ENCODE data around the gene REEP2.

Gene REEP2

DNA sequence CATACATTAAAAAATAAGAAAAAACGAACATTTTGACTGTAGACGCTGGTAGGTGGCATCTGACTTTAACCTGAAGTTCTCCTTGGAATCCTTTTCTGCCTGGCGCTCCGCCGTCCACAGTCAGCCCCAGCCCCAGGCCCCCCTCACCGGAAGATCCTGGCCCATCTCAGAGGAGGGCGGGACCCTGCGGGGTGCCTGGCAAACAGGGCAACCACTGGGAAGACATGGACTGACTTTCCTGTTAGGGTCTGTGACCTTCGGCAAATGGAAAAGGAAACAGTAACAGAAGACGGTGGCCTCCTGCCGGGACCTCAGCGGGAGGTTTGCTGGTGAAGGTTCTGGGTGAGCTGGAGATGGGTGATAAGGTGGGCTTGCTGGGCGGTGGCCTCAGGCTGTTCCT, 14.7 kb downstream of the REEP2 start:
- H3K9ac ChIP-seq (ENCODE audit: insufficient read length), result no peak overlapping the region
- no peaks in the 10 kb centered on the region for H3K9me3 ChIP-seq (ENCODE audit: low read depth, low read length)
- no peaks in the 10 kb centered on the region for H3K36me3 ChIP-seq (ENCODE audit: insufficient read depth, low read length)
- TF ChIP-seq POLR2AphosphoS5 (IDR thresholded peaks at IDR 0.05; ENCODE audit: borderline replicate concordance, low read depth, low read length) (no peak), FOXP2 (optimal IDR thresholded peaks at IDR 0.05; ENCODE audit: control extremely low read depth, extremely low read length, insufficient read depth) (no peak), EZH2 (IDR thresholded peaks at IDR 0.05) (no peak)
- DNase-seq (ENCODE audit: low read depth, low spot score), result no peak
- H3K4me3 ChIP-seq, result no peak overlapping the region
- H3K27ac ChIP-seq, result no peak overlapping the region

DNA sequence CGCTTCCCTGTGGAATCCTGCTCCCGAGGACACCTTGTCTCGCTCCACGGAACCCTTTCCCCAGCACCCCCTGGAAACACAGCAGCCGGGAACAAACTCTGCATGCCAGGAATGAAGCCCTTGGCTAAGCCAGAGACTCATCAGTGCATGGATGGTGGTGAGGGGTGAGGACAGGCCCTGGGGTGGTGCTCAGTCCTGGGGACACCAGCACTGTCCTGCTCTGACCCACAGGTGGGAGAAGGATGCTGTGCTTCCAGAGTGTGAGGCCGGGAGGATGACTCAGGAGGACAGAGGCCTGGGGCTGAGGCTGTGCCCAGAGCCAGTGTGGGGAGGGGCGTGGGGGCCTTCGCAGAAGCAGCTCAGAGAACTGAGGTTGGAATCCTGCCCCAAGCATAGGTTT, 15.3 kb downstream of the REEP2 start:
- H3K27ac ChIP-seq, result no peak overlapping the region
- DNase-seq (ENCODE audit: low read depth, low spot score), result no peak
- no peaks in the 10 kb centered on the region for H3K36me3 ChIP-seq (ENCODE audit: insufficient read depth, low read length)
- H3K9me3 ChIP-seq (ENCODE audit: low read depth, low read length), result no peaks in the 10 kb centered on the region
- no peak overlapping the region for H3K4me3 ChIP-seq
- H3K9ac ChIP-seq (ENCODE audit: insufficient read length), result no peak overlapping the region
- TF ChIP-seq FOXP2 (optimal IDR thresholded peaks at IDR 0.05; ENCODE audit: control extremely low read depth, extremely low read length, insufficient read depth) (no peak), POLR2AphosphoS5 (IDR thresholded peaks at IDR 0.05; ENCODE audit: borderline replicate concordance, low read depth, low read length) (no peak), EZH2 (IDR thresholded peaks at IDR 0.05) (no peak)

DNA sequence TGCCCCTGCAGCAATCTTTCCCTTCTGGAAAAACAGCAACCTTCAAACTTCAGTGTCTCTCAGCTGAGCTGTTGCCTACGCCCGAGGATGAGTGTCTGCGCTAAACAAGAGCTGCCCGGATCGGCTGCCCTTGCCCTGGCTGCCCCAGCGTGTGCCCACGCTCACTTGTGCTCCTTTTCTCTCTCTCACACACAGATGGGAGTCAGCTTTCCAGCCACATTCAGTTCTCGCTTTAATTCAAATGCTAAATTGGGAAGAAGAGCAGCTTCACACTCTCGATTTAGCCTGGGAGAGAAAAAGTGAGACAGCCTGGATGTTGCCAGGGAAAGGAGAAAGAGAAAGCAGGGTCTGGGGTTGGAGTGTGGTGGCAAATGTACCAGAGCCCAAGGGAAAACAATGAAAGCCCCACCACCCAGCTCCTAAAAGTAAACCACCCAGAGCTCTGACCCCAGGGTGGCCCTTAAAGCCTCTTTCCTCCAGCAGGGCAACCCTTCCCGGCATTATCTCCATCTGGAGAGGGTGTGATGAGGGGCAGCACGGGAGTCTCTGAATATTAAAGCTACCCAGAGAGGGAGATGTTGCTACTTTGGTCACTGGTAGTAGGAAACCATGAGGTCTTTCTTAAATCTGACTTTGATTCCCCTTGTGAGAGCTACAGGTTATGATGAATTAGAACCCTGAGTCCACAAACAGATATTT, 16.5 kb downstream of the REEP2 start:
- no peak overlapping the region for H3K4me3 ChIP-seq
- TF ChIP-seq EZH2 (IDR thresholded peaks at IDR 0.05) (no peak), POLR2AphosphoS5 (IDR thresholded peaks at IDR 0.05; ENCODE audit: borderline replicate concordance, low read depth, low read length) (no peak), FOXP2 (optimal IDR thresholded peaks at IDR 0.05; ENCODE audit: control extremely low read depth, extremely low read length, insufficient read depth) (no peak)
- no peaks in the 10 kb centered on the region for H3K36me3 ChIP-seq (ENCODE audit: insufficient read depth, low read length)
- DNase-seq (ENCODE audit: low read depth, low spot score), result no peak
- no peaks in the 10 kb centered on the region for H3K9me3 ChIP-seq (ENCODE audit: low read depth, low read length)
- H3K27ac ChIP-seq, result no peak overlapping the region
- H3K9ac ChIP-seq (ENCODE audit: insufficient read length), result no peak overlapping the region

DNA sequence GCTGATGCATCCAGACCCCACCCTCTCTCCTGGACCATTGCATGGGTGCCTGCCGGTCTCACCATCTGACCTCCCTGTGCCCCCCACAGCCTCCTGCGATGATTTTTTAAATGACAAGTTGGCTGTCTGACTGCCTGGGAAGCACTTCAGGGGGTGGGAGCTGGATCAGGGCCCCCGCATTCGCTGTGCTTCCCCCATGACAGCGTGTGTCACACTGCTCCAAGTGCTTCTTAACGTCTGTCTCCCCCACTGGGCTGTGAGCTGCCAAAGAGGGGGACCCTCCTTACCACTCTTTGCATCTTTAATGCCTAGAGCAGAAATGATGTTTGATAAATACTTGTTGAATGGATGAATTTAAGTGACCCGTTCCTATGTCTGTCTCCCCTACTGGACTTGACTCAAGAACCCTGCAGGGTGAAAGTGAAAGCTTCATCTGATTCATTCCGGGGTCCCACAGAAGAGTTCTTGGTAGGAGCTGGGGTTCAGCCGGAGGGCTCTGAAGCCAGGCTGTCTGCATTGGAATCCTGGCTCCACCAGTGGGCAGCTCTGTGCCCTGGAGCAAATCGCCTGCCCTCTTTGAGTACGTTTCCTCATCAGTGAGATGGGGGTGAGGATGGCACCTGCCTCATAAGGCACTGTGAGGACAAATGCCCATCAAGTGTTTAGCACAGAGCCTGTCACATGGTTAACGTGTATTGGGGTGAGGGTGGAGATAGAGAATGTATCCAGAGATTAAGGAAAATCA, 18.8 kb downstream of the REEP2 start:
- Histone ChIP-seq H3K9me3 (ENCODE audit: low read depth, low read length) (no peaks in the 10 kb centered on the region), H3K4me3 (no peak overlapping the region), H3K27ac (no peak overlapping the region), H3K36me3 (ENCODE audit: insufficient read depth, low read length) (no peaks in the 10 kb centered on the region), H3K9ac (ENCODE audit: insufficient read length) (no peak overlapping the region)
- TF ChIP-seq FOXP2 (optimal IDR thresholded peaks at IDR 0.05; ENCODE audit: control extremely low read depth, extremely low read length, insufficient read depth) (no peak), POLR2AphosphoS5 (IDR thresholded peaks at IDR 0.05; ENCODE audit: borderline replicate concordance, low read depth, low read length) (no peak), EZH2 (IDR thresholded peaks at IDR 0.05) (no peak)
- no peak for DNase-seq (ENCODE audit: low read depth, low spot score)

DNA sequence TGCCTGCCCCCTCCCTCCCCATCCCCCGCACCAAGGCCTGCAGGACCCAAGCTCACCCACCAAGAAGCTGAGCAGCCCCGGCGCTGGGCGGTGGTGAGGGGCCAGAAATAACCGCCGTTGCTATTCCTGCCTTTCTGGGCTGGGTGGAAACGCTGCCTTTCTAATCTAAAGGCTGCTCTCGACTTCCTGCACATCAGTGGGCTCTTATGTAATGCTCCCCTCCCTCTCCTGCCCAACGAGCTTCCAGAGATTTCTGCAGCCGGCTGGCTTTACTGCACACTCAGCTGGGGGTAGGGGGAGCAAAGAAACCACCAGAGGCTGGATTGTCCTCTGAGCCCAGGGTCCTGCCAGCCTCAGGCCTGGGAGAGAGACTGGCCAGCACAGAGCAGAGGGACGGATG, 19.5 kb downstream of the REEP2 start:
- TF ChIP-seq POLR2AphosphoS5 (IDR thresholded peaks at IDR 0.05; ENCODE audit: borderline replicate concordance, low read depth, low read length) (no peak), EZH2 (IDR thresholded peaks at IDR 0.05) (no peak), FOXP2 (optimal IDR thresholded peaks at IDR 0.05; ENCODE audit: control extremely low read depth, extremely low read length, insufficient read depth) (no peak)
- no peak for DNase-seq (ENCODE audit: low read depth, low spot score)
- H3K36me3 ChIP-seq (ENCODE audit: insufficient read depth, low read length), result no peaks in the 10 kb centered on the region
- H3K4me3 ChIP-seq, result no peak overlapping the region
- H3K9me3 ChIP-seq (ENCODE audit: low read depth, low read length), result no peaks in the 10 kb centered on the region
- no peak overlapping the region for H3K9ac ChIP-seq (ENCODE audit: insufficient read length)
- no peak overlapping the region for H3K27ac ChIP-seq

DNA sequence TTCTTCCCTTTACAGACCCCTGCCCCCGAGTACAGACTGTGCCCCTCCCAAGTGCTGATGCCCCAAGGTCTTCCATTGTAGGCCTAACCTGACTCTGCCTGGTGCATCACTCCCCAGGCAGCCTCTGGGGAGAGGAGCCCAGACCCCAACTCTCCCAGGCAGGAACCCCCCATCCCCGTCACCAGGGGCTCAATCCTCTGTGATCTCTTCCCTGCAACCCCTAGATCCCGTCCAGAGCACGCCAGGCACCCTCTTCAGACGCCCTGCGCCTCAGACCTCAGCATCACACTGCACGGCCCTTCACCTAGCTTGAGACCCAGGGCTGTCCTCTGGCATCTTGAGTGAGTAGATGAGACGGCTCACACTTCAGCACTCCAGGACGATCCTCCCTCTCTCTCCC, 20.0 kb downstream of the REEP2 start:
- Histone ChIP-seq H3K9me3 (ENCODE audit: low read depth, low read length) (no peaks in the 10 kb centered on the region), H3K27ac (no peak overlapping the region), H3K4me3 (no peak overlapping the region), H3K36me3 (ENCODE audit: insufficient read depth, low read length) (no peaks in the 10 kb centered on the region), H3K9ac (ENCODE audit: insufficient read length) (no peak overlapping the region)
- no peak for DNase-seq (ENCODE audit: low read depth, low spot score)
- TF ChIP-seq EZH2 (IDR thresholded peaks at IDR 0.05) (no peak), FOXP2 (optimal IDR thresholded peaks at IDR 0.05; ENCODE audit: control extremely low read depth, extremely low read length, insufficient read depth) (no peak), POLR2AphosphoS5 (IDR thresholded peaks at IDR 0.05; ENCODE audit: borderline replicate concordance, low read depth, low read length) (no peak)

DNA sequence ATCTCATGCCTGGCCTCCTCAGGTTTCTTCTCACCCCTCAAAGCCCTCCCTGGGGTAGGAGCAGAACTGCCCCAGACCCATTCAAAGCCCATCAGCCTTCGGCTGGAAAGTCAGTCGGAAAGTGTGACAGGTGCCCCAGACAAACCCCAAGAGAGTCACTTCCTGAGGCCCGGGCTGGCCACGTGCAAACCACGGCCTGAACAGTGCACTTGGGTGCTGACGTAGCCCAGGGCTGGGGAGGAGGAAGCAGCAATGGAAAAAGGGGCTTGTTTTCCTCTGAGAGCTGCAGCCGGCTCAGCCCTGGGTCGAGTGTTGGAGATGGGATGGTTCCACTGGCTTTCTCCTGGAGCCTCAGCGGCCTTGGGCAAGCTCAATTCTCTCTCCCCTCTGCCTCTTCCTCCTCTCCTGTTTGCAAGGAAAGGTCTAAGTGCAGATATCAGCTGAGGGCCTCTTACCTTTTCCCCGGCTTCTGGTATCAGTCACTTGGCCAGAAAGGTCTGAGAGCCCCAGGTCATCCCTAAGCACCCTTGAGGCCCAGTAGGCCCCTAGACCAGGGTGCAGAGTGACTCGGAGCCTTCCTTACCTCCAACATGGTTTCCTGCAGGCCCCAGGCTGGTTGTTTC, 20.6 kb downstream of the REEP2 start:
- no peak for TF ChIP-seq POLR2AphosphoS5 (IDR thresholded peaks at IDR 0.05; ENCODE audit: borderline replicate concordance, low read depth, low read length)
- no peak for TF ChIP-seq EZH2 (IDR thresholded peaks at IDR 0.05)
- TF ChIP-seq FOXP2 (optimal IDR thresholded peaks at IDR 0.05; ENCODE audit: control extremely low read depth, extremely low read length, insufficient read depth), result no peak
- H3K9me3 ChIP-seq (ENCODE audit: low read depth, low read length), result no peaks in the 10 kb centered on the region
- no peak overlapping the region for H3K27ac ChIP-seq
- H3K36me3 ChIP-seq (ENCODE audit: insufficient read depth, low read length), result no peaks in the 10 kb centered on the region
- H3K9ac ChIP-seq (ENCODE audit: insufficient read length), result no peak overlapping the region
- DNase-seq (ENCODE audit: low read depth, low spot score), result no peak
- H3K4me3 ChIP-seq, result no peak overlapping the region

DNA sequence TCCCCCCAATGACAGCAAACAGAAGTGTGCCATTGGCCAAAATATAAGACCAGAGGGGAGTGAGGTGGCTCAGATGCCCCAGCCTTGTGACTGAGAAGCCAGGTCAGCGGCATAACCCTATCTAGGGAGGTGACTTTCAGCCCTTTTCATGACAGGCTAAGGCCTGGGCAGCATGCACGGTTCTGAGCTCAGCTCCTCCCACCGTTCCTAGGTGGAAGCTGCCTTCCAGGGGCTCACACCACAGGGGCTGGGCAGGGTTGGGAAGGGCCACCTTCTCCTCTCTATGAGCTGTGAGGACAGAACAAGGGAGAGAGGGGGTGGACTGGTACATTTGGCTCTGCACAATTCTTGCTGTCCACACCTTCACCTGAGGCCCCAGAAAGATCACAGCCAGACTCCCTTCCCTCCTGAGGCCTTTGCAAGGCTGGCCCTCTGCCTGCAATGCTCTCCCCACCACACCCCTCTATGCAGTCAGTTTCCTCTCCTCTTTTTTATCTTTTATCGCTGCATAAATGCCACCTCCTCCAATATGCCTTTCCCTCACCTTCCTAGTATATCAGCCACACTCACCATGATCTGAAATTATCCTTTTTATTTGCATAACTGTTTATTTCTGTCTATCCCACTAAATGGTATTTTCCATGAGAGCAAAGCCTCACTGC, 21.3 kb downstream of the REEP2 start:
- H3K9me3 ChIP-seq (ENCODE audit: low read depth, low read length), result no peaks in the 10 kb centered on the region
- no peak overlapping the region for H3K9ac ChIP-seq (ENCODE audit: insufficient read length)
- DNase-seq (ENCODE audit: low read depth, low spot score), result no peak
- no peaks in the 10 kb centered on the region for H3K36me3 ChIP-seq (ENCODE audit: insufficient read depth, low read length)
- TF ChIP-seq POLR2AphosphoS5 (IDR thresholded peaks at IDR 0.05; ENCODE audit: borderline replicate concordance, low read depth, low read length) (no peak), EZH2 (IDR thresholded peaks at IDR 0.05) (no peak), FOXP2 (optimal IDR thresholded peaks at IDR 0.05; ENCODE audit: control extremely low read depth, extremely low read length, insufficient read depth) (no peak)
- no peak overlapping the region for H3K4me3 ChIP-seq
- no peak overlapping the region for H3K27ac ChIP-seq
